Left cardiac atrium (tissue), 4 donors: ENCODE data around the gene ALDH6A1. TPM values are rescaled to one million over a fixed set of nuclear protein-coding genes. Genes with fewer than 3 reads are reported as not detected.

Experiments
- ATAC-seq, 2 donors: fragments of 200-7000 bp; cut with Tn5 transposase; one replicate each; pipeline ENCODE4 v1.9.1; 2020; ENCODE audit warnings: mild to moderate bottlenecking in 2 of 2, moderate library complexity in 2 of 2
- DNase-seq: peaks from one replicate; pipeline ENCODE4 v3.0.0-alpha.2; 2020
- intact Hi-C, 2 donors: fragments of 100-400 bp; cut with DNase I; formaldehyde crosslinking; loops; one replicate each; pipeline versions ENCODE4 v1.14.1 to v1.15.1; 2022 to 2023
- total RNA-seq, 2 donors: library from RNA; stranded (reverse); fragmentation: NEBNext Ultra II Directional; extraction: Animal tissue kit (Norgen Biotek cat#: 25700); gene quantifications; one replicate each; pipeline ENCODE4 v1.2.1, GENCODE V29; 2021
- donor health status: DM: no; HTN: yes; CAD: no.
- donor health status: DM: no; HTN: yes; CAD: no; lungs with severe emphysema.
- donor health status: DM: yes; HTN: yes; CAD: no.
- donor health status: Dilated cardiomyopathy.

The ALDH6A1 gene
- total RNA-seq, 2 donors from 2014 or later: 29.2 to 33.3 TPM

- intact Hi-C loops: no loop called here
- DNase-seq (no peak), ATAC-seq (no peak)
These were observed 19.8 kb downstream of the ALDH6A1 start for GRCh38 chr14:74064426-74064825.

DNA sequence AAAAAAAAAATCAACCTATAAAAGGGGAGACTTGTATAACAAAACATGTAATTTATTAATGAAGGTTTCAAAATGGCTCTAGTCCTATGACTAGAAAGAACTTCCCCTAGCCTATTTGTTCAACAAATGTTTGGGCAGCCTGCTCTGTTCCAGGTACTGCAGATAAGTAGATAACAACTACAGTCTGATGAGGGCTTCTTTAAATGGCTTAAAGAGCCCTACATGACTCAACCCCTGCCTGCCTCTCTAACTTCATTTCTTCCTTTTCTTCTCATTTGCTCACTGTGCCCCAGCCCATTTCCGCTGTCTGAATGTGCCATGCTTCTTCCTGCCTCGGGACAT, 21.5 kb downstream of the ALDH6A1 start:
- intact Hi-C loops: no loop called here
- ATAC-seq (no peak), DNase-seq (no peak)

DNA sequence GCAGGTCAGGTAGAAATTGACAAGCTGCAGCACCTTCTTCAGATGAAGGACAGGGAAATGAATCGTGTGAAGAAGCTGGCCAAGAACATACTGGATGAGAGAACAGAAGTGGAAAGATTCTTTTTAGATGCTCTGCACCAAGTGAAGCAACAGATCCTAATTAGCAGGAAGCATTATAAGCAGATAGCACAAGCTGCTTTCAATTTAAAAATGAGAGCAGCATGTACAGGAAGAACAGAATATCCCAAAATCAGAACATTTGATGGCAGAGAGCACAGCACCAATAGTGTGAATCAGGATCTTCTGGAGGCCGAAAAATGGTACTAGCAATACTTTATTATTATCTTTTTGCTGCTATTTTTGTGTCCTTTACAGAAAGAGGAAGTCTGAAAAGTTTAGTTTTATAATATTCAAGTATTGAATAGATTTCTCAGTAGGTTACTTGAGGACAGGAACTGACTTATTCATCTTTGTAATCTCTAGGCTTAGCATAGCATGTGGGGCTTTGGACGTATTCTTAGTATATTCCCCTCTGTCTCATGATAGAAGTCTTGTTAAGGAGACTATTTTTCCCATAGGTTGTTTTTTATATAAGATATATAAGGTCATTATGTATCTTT, 34.3 kb downstream of the ALDH6A1 start:
- ATAC-seq: no peak
- intact Hi-C loops: no loop called here

GRCh38 chr14:74048281-74048680, 36.0 kb downstream of the ALDH6A1 start:
- intact Hi-C loops: no loop called here
- ATAC-seq (no peak), DNase-seq (no peak)

More for the DNA sequence above, 34.3 kb downstream of the ALDH6A1 start:
- no peak for DNase-seq

DNA sequence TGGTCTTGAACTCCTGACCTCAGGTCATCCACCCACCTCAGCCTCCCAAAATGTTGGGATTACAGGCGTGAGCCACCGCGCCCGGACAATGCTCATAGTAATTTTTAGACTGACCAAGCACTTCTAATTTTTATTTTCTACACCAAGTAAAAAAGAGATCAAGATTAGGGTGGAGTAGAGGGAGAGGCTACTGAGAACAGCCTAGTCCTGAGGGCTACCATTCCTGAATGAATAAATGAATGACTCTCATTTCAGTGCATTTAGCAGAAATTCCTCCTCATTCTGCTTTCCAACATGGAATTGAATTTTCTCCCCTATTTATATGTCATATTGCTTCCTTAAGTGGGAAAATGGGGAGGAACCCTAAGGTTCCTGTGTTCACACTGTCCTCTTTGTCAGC, 38.7 kb downstream of the ALDH6A1 start:
- ATAC-seq (no peak), DNase-seq (no peak)
- intact Hi-C loops: no loop called here

- DNase-seq: no peak
- ATAC-seq: no peak
- intact Hi-C loops: no loop called here
These were observed 42.0 kb downstream of the ALDH6A1 start for GRCh38 chr14:74042296-74042695.

- intact Hi-C loops: no loop called here
- no peak for ATAC-seq
These were observed 46.0 kb downstream of the ALDH6A1 start for GRCh38 chr14:74038020-74038859.

GRCh38 chr14:74035556-74035955, 48.7 kb downstream of the ALDH6A1 start:
- ATAC-seq: no peak
- intact Hi-C loops: no loop called here

More at GRCh38 chr14:74038020-74038859, 46.0 kb downstream of the ALDH6A1 start:
- no peak for DNase-seq

GRCh38 chr14:74034572-74034971, 49.7 kb downstream of the ALDH6A1 start:
- no peak for DNase-seq
- intact Hi-C loops: no loop called here

More at GRCh38 chr14:74035556-74035955, 48.7 kb downstream of the ALDH6A1 start:
- DNase-seq: no peak

DNA sequence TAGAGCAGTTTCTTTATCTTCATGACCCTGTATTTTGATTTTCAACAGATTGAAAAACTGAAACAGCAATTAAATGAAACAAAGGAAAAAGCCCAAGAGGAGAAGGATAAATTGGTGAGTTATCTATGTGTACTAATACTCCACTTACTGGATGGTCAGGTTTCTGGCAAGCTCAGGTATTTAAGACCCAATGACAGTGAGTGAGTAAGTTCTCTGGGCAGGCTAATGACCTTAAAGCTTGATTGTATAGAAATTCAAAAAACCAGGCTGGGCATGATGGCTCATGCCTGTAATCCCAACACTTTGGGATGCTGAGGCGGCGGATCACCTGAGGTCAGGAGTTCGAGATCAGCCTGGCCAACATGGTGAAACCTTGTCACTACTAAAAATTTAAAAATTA, 55.1 kb downstream of the ALDH6A1 start:
- intact Hi-C loops: no loop called here
- DNase-seq (no peak), ATAC-seq (no peak)

More at GRCh38 chr14:74034572-74034971, 49.7 kb downstream of the ALDH6A1 start:
- ATAC-seq: no peak

DNA sequence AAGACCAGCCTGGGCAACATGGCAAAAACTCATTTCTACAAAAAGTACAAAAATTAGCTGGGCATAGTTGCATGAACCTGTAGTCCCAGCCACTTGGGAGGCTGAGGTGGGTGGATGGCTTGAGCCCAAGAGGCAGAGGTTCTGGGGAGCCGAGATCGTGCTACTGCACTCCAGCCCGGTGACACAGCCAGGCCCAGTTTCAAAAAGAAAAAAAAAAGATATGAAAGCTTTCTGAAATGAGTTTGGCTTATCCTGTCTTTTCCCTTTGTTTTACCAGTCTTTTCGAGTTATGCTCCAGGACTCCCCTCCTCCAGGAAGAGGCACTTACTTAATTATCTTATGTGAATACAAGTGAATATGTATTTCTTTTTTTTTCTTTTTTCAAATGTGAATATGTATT, 61.9 kb downstream of the ALDH6A1 start:
- DNase-seq: no peak
- no peak for ATAC-seq
- intact Hi-C loops: no loop called here

DNA sequence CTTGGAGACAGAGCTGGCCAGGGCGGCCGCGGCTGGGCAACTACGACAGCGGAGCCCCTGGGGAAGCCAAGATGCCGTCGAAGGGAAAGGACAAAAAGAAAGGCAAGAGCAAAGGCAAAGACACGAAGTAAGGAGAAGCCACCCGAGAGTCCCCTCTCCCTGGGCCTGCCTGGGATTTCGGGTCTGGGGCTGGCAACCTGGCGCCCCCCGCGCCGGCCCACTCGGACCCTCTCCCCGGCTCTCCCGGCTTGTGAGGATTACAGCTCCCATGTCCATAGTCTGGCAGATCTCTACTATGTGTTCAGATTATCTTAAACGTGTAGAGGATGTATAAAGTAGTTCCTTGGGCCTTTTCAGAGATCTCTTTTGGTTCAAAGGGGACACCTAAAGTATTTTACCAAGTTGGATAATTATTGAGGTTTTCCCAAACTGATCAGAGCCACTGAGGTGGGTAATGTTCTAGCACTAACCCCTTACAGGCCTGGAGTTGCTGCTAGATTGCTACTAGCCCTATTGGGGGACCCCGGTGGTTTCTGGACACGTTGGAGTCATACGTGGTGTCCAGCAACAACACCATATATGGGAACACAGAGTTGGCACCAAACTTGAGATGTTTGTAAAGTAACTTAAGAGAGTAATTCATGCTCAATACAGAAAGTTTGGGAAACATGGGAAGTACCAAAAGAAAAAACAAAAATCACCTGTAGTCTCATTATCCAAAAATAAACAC, 64.7 kb downstream of the ALDH6A1 start:
- DNase-seq (no peak), ATAC-seq (peak in 1 of 2 donors; percentile 27)
- intact Hi-C loops: no loop called here

GRCh38 chr14:74018586-74019407, 65.5 kb downstream of the ALDH6A1 start, which contains the start of the genes BBOF1 and ENTPD5:
Gene BBOF1 (plus strand): TSS chr14:74019349. CDS start chr14:74019479, 130 bp downstream.
Gene ENTPD5 (minus strand): TSS chr14:74019288. CDS start chr14:73988102, 31,186 bp downstream.
- peak; percentile 89 for DNase-seq
- intact Hi-C loops: no loop called here
- ATAC-seq: peak; percentile 99

DNA sequence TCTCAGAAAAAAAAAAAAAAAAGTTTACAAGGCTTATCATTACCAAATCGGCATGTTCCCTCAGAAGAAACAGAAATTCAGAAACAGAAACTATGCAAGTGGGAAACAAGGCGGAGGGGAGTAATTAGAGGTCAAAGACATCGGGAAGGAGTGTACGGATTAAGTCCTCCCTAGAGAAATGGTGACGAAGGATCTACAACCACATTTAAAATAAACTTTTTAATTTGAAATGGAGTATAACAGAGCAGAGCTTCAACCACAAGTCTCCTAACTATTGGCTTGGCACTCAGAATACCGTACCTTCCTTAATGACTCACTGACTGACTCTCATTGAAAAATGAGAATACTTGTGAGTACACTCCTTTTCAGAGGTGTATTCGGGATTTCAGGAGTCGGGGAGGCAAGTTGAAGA, 66.1 kb downstream of the ALDH6A1 start:
- DNase-seq (no peak), ATAC-seq (peak; percentile 2 to 63)
- intact Hi-C loops: no loop called here

DNA sequence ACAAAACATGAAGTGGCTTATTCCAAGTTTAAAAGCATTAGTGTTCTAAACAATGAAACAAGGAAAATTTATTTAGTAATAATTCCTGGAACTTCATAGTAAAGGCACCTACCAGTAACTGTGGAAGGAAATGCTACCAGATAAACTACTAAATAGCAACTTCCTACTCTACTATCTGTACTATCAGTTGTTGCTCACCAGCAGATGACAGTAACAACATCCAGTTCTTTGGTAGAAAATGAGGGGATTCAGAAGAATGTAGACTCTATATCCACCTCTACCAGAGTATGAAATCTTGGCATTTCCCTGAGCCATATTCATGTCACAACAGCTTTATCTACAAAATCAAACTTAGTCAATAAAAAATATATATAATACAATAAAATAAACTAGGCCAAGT, 68.3 kb downstream of the ALDH6A1 start:
- intact Hi-C loops: no loop called here
- DNase-seq (no peak), ATAC-seq (no peak)

GRCh38 chr14:74015176-74015575, 69.1 kb downstream of the ALDH6A1 start:
- no peak for ATAC-seq
- intact Hi-C loops: no loop called here

DNA sequence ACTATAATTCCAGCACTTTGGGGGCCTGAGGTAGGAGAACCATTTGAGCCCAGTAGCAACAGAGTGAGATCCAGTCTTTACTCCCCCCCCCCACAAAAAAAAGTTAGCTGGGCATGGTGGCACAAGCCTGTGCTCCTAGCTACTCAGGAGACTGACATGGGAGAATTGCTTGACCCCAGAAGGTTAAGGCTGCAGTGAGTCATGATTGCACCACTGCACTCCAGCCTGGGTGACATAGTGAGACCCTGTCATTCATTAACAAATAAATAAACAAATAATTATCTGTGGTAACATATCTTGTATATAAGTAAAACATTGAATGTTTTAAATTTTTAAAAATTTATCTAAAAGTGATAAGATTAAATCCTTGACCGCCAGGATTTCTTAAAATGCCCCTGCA, 70.0 kb downstream of the ALDH6A1 start:
- intact Hi-C loops: no loop called here
- DNase-seq (no peak), ATAC-seq (no peak)

More at GRCh38 chr14:74015176-74015575, 69.1 kb downstream of the ALDH6A1 start:
- DNase-seq: no peak

GRCh38 chr14:74008843-74009499, 75.3 kb downstream of the ALDH6A1 start:
- no peak for DNase-seq
- no peak for ATAC-seq
- intact Hi-C loops: no loop called here
